Measurements from ENCODE around the gene ACE2.

DNA sequence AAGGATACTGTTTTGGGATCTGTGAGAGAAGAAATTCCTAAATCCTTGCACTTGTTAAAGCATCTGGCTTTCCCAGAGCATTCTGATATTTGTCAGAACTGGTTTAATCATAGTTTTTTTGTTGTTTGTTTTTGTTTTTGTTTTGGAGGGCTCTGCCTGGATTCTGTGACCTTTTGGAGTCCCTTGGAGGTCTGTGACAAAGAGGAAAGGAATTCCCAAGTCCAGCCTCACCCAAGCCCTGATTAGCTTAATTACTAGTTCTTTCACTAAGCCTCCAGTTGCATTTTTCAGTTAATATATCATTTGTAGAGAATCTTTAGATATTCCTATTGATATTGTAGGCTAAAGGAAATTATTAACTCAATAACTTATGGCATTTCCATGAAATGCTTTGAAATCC lies 711 bp downstream of the ACE2 start:
- TF ChIP-seq, protein P1, sequence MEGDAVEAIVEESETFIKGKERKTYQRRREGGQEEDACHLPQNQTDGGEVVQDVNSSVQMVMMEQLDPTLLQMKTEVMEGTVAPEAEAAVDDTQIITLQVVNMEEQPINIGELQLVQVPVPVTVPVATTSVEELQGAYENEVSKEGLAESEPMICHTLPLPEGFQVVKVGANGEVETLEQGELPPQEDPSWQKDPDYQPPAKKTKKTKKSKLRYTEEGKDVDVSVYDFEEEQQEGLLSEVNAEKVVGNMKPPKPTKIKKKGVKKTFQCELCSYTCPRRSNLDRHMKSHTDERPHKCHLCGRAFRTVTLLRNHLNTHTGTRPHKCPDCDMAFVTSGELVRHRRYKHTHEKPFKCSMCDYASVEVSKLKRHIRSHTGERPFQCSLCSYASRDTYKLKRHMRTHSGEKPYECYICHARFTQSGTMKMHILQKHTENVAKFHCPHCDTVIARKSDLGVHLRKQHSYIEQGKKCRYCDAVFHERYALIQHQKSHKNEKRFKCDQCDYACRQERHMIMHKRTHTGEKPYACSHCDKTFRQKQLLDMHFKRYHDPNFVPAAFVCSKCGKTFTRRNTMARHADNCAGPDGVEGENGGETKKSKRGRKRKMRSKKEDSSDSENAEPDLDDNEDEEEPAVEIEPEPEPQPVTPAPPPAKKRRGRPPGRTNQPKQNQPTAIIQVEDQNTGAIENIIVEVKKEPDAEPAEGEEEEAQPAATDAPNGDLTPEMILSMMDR (conservative IDR thresholded peaks at IDR 0.05 in 1 of 2, IDR thresholded peaks at IDR 0.05 in 1 of 2; ENCODE audit: extremely low read depth in 1 of 2, insufficient read depth in 1 of 2, low read depth in 1 of 2, low read length in 2 of 2) = no peak
- TF ChIP-seq EZH2 (IDR thresholded peaks at IDR 0.05; ENCODE audit: borderline replicate concordance, low read length) = no peak

Measured in mammary epithelial cell (primary cell).